HEK293 (cell line): Measurements from ENCODE around the gene ZNRF1.
A peak's percentile ranks its signal among the peaks of the same experiment; 100 is the strongest.

Experiments used
- CTCF ChIA-PET: fragments of 350-600 bp; formaldehyde crosslinking; extraction: SDS; loops from one replicate; lab custom pipeline; 2021; ENCODE audit warnings: antibody characterized with exemption; lab: Yijun Ruan, JAX
- POLR2A ChIA-PET: fragments of 300-600 bp; formaldehyde crosslinking; extraction: SDS; loops from one replicate; lab custom pipeline; 2020; ENCODE audit warnings: antibody characterized with exemption, inconsistent platforms; lab: Yijun Ruan, JAX
- H3K27ac ChIP-seq: fragments of 200-500 bp; sonication (Bioruptor generic); 2 replicates; pipeline ENCODE4 v1.5.1; 2014; ENCODE audit warnings: low read depth, low read length, control low read depth, inconsistent platforms; ENCODE audit errors: extremely low read depth
- H3K36me3 ChIP-seq, 2 experiments: fragments of 200-500 bp in 1 of 2; sonication (Bioruptor generic) in 1 of 2; 1 replicate in 1 of 2; 2 replicates in 1 of 2; pipeline ENCODE4 v1.5.1; 2014 to 2017; ENCODE audit warnings: inconsistent platforms in 2 of 2, low read length in 2 of 2; ENCODE audit not compliant: control insufficient read depth in 2 of 2, insufficient read depth in 1 of 2
- H3K4me1 ChIP-seq: fragments of 200-500 bp; sonication (Bioruptor generic); 2 replicates; pipeline ENCODE4 v1.5.1; 2014; ENCODE audit warnings: mild to moderate bottlenecking, low read length, inconsistent platforms; ENCODE audit not compliant: control insufficient read depth, insufficient read depth
- H3K4me3 ChIP-seq: 2 replicates; pipeline ENCODE4 v1.5.1; 2011; ENCODE audit warnings: low read depth, mild to moderate bottlenecking, control low read depth, low read length, moderate library complexity
- H3K9me3 ChIP-seq: fragments of 200-500 bp; sonication (Bioruptor generic); 2 replicates; pipeline ENCODE4 v1.5.1; 2014; ENCODE audit warnings: low read depth, low read length, inconsistent platforms; ENCODE audit not compliant: control insufficient read depth, insufficient read depth
- AEBP2 ChIP-seq: fragments of 450-650 bp; formaldehyde crosslinking; IDR thresholded peaks from 2 replicates; pipeline ENCODE4 v1.5.1; 2016; ENCODE audit warnings: missing biosample characterization, missing genetic modification characterization, borderline replicate concordance
- GLIS1 ChIP-seq: fragments of 450-650 bp; formaldehyde crosslinking; IDR thresholded peaks from 2 replicates; pipeline ENCODE4 v1.5.1; 2016; ENCODE audit warnings: missing biosample characterization, missing genetic modification characterization
- MZF1 ChIP-seq: fragments of 450-650 bp; formaldehyde crosslinking; IDR thresholded peaks from 2 replicates; pipeline ENCODE4 v1.5.1; 2017; ENCODE audit warnings: missing biosample characterization, missing genetic modification characterization, borderline replicate concordance
- SP3 ChIP-seq: fragments of 450-650 bp; formaldehyde crosslinking; IDR thresholded peaks from 2 replicates; pipeline ENCODE4 v1.5.1; 2016; ENCODE audit warnings: missing biosample characterization, missing genetic modification characterization
- ZFHX2 ChIP-seq: fragments of 450-650 bp; formaldehyde crosslinking; conservative IDR thresholded peaks from 2 replicates; pipeline ENCODE4 v1.5.1; 2016; ENCODE audit warnings: missing biosample characterization, missing genetic modification characterization
- ZNF114 ChIP-seq: fragments of 450-650 bp; formaldehyde crosslinking; IDR thresholded peaks from 2 replicates; pipeline ENCODE4 v1.5.0; 2017; ENCODE audit warnings: missing biosample characterization, missing genetic modification characterization
- ZNF121 ChIP-seq: fragments of 450-650 bp; formaldehyde crosslinking; IDR thresholded peaks from 2 replicates; pipeline ENCODE4 v1.5.1; 2016; ENCODE audit warnings: missing biosample characterization, missing genetic modification characterization
- ZNF146 ChIP-seq: fragments of 450-650 bp; formaldehyde crosslinking; IDR thresholded peaks from 2 replicates; pipeline ENCODE4 v1.5.1; 2016; ENCODE audit warnings: missing biosample characterization, missing genetic modification characterization
- ZNF174 ChIP-seq: fragments of 450-650 bp; formaldehyde crosslinking; IDR thresholded peaks from 2 replicates; pipeline ENCODE4 v1.5.0; 2017; ENCODE audit warnings: missing biosample characterization, mild to moderate bottlenecking, missing genetic modification characterization
- ZNF324 ChIP-seq: fragments of 450-650 bp; formaldehyde crosslinking; IDR thresholded peaks from 2 replicates; pipeline ENCODE4 v1.5.1; 2016; ENCODE audit warnings: missing biosample characterization, missing genetic modification characterization
- ZNF549 ChIP-seq: fragments of 450-650 bp; IDR thresholded peaks from 2 replicates; pipeline ENCODE4 v1.5.1; 2018; ENCODE audit warnings: missing biosample characterization, missing genetic modification characterization, mild to moderate bottlenecking, inconsistent platforms, moderate library complexity
- ZNF701 ChIP-seq: fragments of 450-650 bp; formaldehyde crosslinking; IDR thresholded peaks from 2 replicates; pipeline ENCODE4 v1.5.1; 2016; ENCODE audit warnings: missing biosample characterization, missing genetic modification characterization
- ZNF747 ChIP-seq: fragments of 450-650 bp; formaldehyde crosslinking; IDR thresholded peaks from 2 replicates; pipeline ENCODE4 v1.5.1; 2016; ENCODE audit warnings: missing biosample characterization, missing genetic modification characterization
- ZXDB ChIP-seq: fragments of 450-650 bp; formaldehyde crosslinking; IDR thresholded peaks from 2 replicates; pipeline ENCODE4 v1.5.1; 2016; ENCODE audit warnings: missing biosample characterization, missing genetic modification characterization
- TF ChIP-seq, protein P1 (sequence below): fragments of 450-650 bp; formaldehyde crosslinking; IDR thresholded peaks from 2 replicates; pipeline ENCODE4 v1.5.1; 2016; ENCODE audit warnings: missing biosample characterization, missing genetic modification characterization
- TF ChIP-seq, protein P2 (sequence below): fragments of 450-650 bp; formaldehyde crosslinking; IDR thresholded peaks from 2 replicates; pipeline ENCODE4 v1.5.1; 2017; ENCODE audit warnings: missing biosample characterization, missing genetic modification characterization
- TF ChIP-seq, protein P3 (sequence below): fragments of 450-650 bp; formaldehyde crosslinking; IDR thresholded peaks from 2 replicates; pipeline ENCODE4 v1.5.1; 2017; ENCODE audit warnings: missing biosample characterization, missing genetic modification characterization
- TF ChIP-seq, protein P4 (sequence below): fragments of 450-650 bp; formaldehyde crosslinking; IDR thresholded peaks from 2 replicates; pipeline ENCODE4 v1.5.1; 2017; ENCODE audit warnings: missing biosample characterization, mild to moderate bottlenecking, missing genetic modification characterization, moderate library complexity
- TF ChIP-seq, protein P5 (sequence below): fragments of 450-650 bp; formaldehyde crosslinking; conservative IDR thresholded peaks from 2 replicates; pipeline ENCODE4 v1.5.1; 2016; ENCODE audit warnings: low read depth, missing biosample characterization, missing genetic modification characterization

Gene ZNRF1

GRCh38 chr16:75081179-75081859 lies 82.5 kb downstream of the ZNRF1 start (continued):
- TF ChIP-seq, protein P1, sequence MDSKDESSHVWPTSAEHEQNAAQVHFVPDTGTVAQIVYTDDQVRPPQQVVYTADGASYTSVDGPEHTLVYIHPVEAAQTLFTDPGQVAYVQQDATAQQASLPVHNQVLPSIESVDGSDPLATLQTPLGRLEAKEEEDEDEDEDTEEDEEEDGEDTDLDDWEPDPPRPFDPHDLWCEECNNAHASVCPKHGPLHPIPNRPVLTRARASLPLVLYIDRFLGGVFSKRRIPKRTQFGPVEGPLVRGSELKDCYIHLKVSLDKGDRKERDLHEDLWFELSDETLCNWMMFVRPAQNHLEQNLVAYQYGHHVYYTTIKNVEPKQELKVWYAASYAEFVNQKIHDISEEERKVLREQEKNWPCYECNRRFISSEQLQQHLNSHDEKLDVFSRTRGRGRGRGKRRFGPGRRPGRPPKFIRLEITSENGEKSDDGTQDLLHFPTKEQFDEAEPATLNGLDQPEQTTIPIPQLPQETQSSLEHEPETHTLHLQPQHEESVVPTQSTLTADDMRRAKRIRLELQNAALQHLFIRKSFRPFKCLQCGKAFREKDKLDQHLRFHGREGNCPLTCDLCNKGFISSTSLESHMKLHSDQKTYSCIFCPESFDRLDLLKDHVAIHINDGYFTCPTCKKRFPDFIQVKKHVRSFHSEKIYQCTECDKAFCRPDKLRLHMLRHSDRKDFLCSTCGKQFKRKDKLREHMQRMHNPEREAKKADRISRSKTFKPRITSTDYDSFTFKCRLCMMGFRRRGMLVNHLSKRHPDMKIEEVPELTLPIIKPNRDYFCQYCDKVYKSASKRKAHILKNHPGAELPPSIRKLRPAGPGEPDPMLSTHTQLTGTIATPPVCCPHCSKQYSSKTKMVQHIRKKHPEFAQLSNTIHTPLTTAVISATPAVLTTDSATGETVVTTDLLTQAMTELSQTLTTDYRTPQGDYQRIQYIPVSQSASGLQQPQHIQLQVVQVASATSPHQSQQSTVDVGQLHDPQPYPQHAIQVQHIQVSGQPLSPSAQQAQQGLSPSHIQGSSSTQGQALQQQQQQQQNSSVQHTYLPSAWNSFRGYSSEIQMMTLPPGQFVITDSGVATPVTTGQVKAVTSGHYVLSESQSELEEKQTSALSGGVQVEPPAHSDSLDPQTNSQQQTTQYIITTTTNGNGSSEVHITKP (tag by site-specific recombination) = peak; percentile 48
- TF ChIP-seq AEBP2 (tag by site-specific recombination) (no peak), MZF1 (tag by site-specific recombination) (0 out of 2 replicates have a peak, but pooled peaks have one; percentile 28), ZXDB (peak; percentile 25; the same call in 1 of the 2 replicates), ZFHX2 (tag by site-specific recombination) (peak; percentile 40; the same call in 1 of the 2 replicates)
- TF ChIP-seq, protein P2, sequence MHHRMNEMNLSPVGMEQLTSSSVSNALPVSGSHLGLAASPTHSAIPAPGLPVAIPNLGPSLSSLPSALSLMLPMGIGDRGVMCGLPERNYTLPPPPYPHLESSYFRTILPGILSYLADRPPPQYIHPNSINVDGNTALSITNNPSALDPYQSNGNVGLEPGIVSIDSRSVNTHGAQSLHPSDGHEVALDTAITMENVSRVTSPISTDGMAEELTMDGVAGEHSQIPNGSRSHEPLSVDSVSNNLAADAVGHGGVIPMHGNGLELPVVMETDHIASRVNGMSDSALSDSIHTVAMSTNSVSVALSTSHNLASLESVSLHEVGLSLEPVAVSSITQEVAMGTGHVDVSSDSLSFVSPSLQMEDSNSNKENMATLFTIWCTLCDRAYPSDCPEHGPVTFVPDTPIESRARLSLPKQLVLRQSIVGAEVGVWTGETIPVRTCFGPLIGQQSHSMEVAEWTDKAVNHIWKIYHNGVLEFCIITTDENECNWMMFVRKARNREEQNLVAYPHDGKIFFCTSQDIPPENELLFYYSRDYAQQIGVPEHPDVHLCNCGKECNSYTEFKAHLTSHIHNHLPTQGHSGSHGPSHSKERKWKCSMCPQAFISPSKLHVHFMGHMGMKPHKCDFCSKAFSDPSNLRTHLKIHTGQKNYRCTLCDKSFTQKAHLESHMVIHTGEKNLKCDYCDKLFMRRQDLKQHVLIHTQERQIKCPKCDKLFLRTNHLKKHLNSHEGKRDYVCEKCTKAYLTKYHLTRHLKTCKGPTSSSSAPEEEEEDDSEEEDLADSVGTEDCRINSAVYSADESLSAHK (tag by site-specific recombination) = peak; percentile 62
- TF ChIP-seq, protein P3, sequence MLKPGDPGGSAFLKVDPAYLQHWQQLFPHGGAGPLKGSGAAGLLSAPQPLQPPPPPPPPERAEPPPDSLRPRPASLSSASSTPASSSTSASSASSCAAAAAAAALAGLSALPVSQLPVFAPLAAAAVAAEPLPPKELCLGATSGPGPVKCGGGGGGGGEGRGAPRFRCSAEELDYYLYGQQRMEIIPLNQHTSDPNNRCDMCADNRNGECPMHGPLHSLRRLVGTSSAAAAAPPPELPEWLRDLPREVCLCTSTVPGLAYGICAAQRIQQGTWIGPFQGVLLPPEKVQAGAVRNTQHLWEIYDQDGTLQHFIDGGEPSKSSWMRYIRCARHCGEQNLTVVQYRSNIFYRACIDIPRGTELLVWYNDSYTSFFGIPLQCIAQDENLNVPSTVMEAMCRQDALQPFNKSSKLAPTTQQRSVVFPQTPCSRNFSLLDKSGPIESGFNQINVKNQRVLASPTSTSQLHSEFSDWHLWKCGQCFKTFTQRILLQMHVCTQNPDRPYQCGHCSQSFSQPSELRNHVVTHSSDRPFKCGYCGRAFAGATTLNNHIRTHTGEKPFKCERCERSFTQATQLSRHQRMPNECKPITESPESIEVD (tag by site-specific recombination) = peak; percentile 91
- TF ChIP-seq, protein P4, sequence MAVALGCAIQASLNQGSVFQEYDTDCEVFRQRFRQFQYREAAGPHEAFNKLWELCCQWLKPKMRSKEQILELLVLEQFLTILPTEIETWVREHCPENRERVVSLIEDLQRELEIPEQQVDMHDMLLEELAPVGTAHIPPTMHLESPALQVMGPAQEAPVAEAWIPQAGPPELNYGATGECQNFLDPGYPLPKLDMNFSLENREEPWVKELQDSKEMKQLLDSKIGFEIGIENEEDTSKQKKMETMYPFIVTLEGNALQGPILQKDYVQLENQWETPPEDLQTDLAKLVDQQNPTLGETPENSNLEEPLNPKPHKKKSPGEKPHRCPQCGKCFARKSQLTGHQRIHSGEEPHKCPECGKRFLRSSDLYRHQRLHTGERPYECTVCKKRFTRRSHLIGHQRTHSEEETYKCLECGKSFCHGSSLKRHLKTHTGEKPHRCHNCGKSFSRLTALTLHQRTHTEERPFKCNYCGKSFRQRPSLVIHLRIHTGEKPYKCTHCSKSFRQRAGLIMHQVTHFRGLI (tag by site-specific recombination) = no peak

- H3K9me3 ChIP-seq = no peaks in the 10 kb centered on the region
- H3K36me3 ChIP-seq = no peaks in the 10 kb centered on the region
- CTCF ChIA-PET = interaction anchor here (0.6 kb wide), 1 partner anchor 27 kb away, joined by 3 read pairs; no protein-coding TSS in a partner anchor
- no peak overlapping the region for H3K4me3 ChIP-seq
- POLR2A ChIA-PET = no interaction called here
- no peak overlapping the region for H3K27ac ChIP-seq
- H3K4me1 ChIP-seq = peaks cover 2% of the 10 kb centered on the region; the same call in 1 of the 2 replicates
- TF ChIP-seq ZNF324 (tag by site-specific recombination) (no peak), ZNF146 (tag by site-specific recombination) (no peak), ZNF747 (no peak), GLIS1 (no peak), ZNF174 (tag by site-specific recombination) (no peak), ZNF701 (tag by site-specific recombination) (no peak), ZNF114 (tag by site-specific recombination) (no peak), ZNF549 (tag by site-specific recombination) (no peak), SP3 (no peak), ZNF121 (tag by site-specific recombination) (no peak)
- TF ChIP-seq, protein P5, sequence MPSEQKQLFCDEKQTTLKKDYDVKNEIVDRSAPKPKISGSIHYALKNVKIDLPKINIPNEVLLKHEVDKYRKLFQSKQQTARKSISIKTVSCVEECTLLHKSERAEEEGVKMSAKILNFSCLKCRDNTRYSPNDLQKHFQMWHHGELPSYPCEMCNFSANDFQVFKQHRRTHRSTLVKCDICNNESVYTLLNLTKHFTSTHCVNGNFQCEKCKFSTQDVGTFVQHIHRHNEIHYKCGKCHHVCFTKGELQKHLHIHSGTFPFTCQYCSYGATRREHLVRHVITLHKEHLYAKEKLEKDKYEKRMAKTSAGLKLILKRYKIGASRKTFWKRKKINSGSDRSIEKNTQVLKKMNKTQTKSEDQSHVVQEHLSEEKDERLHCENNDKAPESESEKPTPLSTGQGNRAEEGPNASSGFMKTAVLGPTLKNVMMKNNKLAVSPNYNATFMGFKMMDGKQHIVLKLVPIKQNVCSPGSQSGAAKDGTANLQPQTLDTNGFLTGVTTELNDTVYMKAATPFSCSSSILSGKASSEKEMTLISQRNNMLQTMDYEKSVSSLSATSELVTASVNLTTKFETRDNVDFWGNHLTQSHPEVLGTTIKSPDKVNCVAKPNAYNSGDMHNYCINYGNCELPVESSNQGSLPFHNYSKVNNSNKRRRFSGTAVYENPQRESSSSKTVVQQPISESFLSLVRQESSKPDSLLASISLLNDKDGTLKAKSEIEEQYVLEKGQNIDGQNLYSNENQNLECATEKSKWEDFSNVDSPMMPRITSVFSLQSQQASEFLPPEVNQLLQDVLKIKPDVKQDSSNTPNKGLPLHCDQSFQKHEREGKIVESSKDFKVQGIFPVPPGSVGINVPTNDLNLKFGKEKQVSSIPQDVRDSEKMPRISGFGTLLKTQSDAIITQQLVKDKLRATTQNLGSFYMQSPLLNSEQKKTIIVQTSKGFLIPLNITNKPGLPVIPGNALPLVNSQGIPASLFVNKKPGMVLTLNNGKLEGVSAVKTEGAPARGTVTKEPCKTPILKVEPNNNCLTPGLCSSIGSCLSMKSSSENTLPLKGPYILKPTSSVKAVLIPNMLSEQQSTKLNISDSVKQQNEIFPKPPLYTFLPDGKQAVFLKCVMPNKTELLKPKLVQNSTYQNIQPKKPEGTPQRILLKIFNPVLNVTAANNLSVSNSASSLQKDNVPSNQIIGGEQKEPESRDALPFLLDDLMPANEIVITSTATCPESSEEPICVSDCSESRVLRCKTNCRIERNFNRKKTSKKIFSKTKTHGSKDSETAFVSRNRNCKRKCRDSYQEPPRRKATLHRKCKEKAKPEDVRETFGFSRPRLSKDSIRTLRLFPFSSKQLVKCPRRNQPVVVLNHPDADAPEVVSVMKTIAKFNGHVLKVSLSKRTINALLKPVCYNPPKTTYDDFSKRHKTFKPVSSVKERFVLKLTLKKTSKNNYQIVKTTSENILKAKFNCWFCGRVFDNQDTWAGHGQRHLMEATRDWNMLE (tag by site-specific recombination) = no peak
These were observed 85.0 kb downstream of the ZNRF1 start for GRCh38 chr16:75083813-75084212.
